Measurements from ENCODE around the gene NOL4L.

NOL4L gene

GRCh38 chr20:32445539-32446273 lies 139.4 kb downstream of the NOL4L start:
- no peak for TF ChIP-seq CTCF (IDR thresholded peaks at IDR 0.05; ENCODE audit: control insufficient read depth, extremely low read depth, insufficient read depth)
- DNase-seq (ENCODE audit: low read depth), result no peak
- H3K4me3 ChIP-seq (ENCODE audit: low read depth, low read length), result no peak overlapping the region

GRCh38 chr20:32444474-32445220 lies 140.5 kb downstream of the NOL4L start:
- DNase-seq (ENCODE audit: low read depth), result no peak
- no peak overlapping the region for H3K4me3 ChIP-seq (ENCODE audit: low read depth, low read length)
- no peak for TF ChIP-seq CTCF (IDR thresholded peaks at IDR 0.05; ENCODE audit: control insufficient read depth, extremely low read depth, insufficient read depth)

- DNase-seq (ENCODE audit: low read depth), result no peak
- no peak for TF ChIP-seq CTCF (IDR thresholded peaks at IDR 0.05; ENCODE audit: control insufficient read depth, extremely low read depth, insufficient read depth)
- H3K4me3 ChIP-seq (ENCODE audit: low read depth, low read length), result no peak overlapping the region
Measured at GRCh38 chr20:32443386-32443974, 141.7 kb downstream of the NOL4L start.

- no peak for DNase-seq (ENCODE audit: low read depth)
- no peak for TF ChIP-seq CTCF (IDR thresholded peaks at IDR 0.05; ENCODE audit: control insufficient read depth, extremely low read depth, insufficient read depth)
- no peak overlapping the region for H3K4me3 ChIP-seq (ENCODE audit: low read depth, low read length)
Measured at GRCh38 chr20:32442630-32443373, 142.3 kb downstream of the NOL4L start.

- no peak for TF ChIP-seq CTCF (IDR thresholded peaks at IDR 0.05; ENCODE audit: control insufficient read depth, extremely low read depth, insufficient read depth)
- no peak for DNase-seq (ENCODE audit: low read depth)
- no peak overlapping the region for H3K4me3 ChIP-seq (ENCODE audit: low read depth, low read length)
Measured at GRCh38 chr20:32441638-32442037, 143.5 kb downstream of the NOL4L start.

GRCh38 chr20:32440758-32441078 lies 144.4 kb downstream of the NOL4L start:
- DNase-seq (ENCODE audit: low read depth), result no peak
- H3K4me3 ChIP-seq (ENCODE audit: low read depth, low read length), result no peak overlapping the region
- no peak for TF ChIP-seq CTCF (IDR thresholded peaks at IDR 0.05; ENCODE audit: control insufficient read depth, extremely low read depth, insufficient read depth)

Data from LNCaP clone FGC (cell line).